ENCODE results near the gene HERPUD1. TPM values are rescaled to one million over a fixed set of nuclear protein-coding genes. Genes with fewer than 3 reads are reported as not detected.
A peak's percentile ranks its signal among the peaks of the same experiment; 100 is the strongest.

Gene HERPUD1
- total and polyA plus RNA-seq, 2 of the 13 experiments (the other 11 are each of a cell fraction or from before 2014, with no cell fraction given), result 96.2 to 323 TPM

DNA sequence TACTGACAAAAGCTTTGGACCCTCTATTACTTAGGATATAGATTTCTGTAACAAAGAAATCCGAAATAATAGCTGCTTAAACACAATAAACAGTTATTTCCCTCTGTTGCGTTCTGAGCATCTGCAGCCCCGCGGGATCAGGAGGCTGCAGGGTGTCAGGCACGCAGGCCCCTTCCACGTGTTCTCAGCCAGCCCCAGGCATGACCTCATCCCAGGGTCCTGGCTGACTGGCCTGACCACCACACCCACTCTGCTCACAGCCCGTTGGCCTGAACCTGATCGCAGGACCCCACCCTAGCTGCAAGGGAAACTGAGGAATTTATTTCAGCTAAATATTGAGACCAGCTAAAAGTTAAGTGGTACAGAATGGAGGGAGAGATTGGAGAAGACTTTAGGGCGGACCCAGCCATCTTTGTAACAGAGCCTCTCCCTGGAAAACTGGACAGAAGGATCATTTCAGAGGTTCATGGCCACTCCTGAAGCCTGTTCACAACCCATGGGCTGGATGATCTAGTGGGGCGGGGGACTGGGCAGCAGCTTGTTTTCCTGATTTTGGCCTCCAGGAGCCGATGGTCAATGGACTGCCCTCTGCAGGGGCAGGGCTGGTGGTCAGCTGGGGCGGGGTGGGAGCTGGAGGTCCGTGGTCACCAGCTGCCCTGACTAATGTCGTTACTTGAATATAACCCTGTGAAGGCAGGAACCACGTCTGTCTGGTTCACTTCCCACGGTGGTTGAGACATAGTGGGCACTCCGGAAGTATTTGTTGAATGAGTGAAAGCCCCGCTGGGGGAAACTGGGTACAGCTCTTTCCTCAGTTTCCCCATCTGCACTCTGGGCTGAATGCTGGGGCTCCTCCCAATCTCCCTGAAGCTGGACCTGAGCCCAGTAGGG lies 40.7 kb downstream of the HERPUD1 start (continued):
- TF ChIP-seq ZFYVE20 (CRISPR knock-in tag; IDR thresholded peaks at IDR 0.05; ENCODE audit: borderline replicate concordance, low read depth), result no peak
- no peak for TF ChIP-seq ZNF891 (CRISPR knock-in tag; IDR thresholded peaks at IDR 0.05)
- TF ChIP-seq ZNF136 (CRISPR knock-in tag; IDR thresholded peaks at IDR 0.05; ENCODE audit: low read depth), result no peak
- TF ChIP-seq GLMP (CRISPR knock-in tag; IDR thresholded peaks at IDR 0.05; ENCODE audit: borderline replicate concordance), result no peak
- no peak for TF ChIP-seq TSC22D2 (CRISPR knock-in tag; IDR thresholded peaks at IDR 0.05; ENCODE audit: borderline replicate concordance)
- TF ChIP-seq MIXL1 (CRISPR knock-in tag; IDR thresholded peaks at IDR 0.05), result no peak
- peak; percentile 13; the same call in 1 of the 2 replicates for TF ChIP-seq DMAP1 (CRISPR knock-in tag; IDR thresholded peaks at IDR 0.05)
- TF ChIP-seq, protein P1, sequence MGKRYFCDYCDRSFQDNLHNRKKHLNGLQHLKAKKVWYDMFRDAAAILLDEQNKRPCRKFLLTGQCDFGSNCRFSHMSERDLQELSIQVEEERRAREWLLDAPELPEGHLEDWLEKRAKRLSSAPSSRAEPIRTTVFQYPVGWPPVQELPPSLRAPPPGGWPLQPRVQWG (CRISPR knock-in tag; IDR thresholded peaks at IDR 0.05; ENCODE audit: borderline replicate concordance, low read depth), result no peak
- TF ChIP-seq KDM5B (CRISPR knock-in tag; IDR thresholded peaks at IDR 0.05; ENCODE audit: borderline replicate concordance), result no peak
- TF ChIP-seq SP4 (CRISPR knock-in tag; IDR thresholded peaks at IDR 0.05), result no peak
- no peak for TF ChIP-seq KDM5A (IDR thresholded peaks at IDR 0.05; ENCODE audit: borderline replicate concordance, low read length)
- no peak for TF ChIP-seq SCMH1 (CRISPR knock-in tag; IDR thresholded peaks at IDR 0.05; ENCODE audit: borderline replicate concordance)
- no peak for TF ChIP-seq ZNF567 (CRISPR knock-in tag; IDR thresholded peaks at IDR 0.05; ENCODE audit: borderline replicate concordance)
- no peak for TF ChIP-seq FOXO4 (CRISPR knock-in tag; conservative IDR thresholded peaks at IDR 0.05)
- TF ChIP-seq RXRB (CRISPR knock-in tag; IDR thresholded peaks at IDR 0.05; ENCODE audit: borderline replicate concordance), result peak; percentile 27; the same call in 1 of the 2 replicates
- TF ChIP-seq ZNF430 (CRISPR knock-in tag; IDR thresholded peaks at IDR 0.05), result 0 out of 2 replicates have a peak, but pooled peaks have one; percentile 30
- no peak for TF ChIP-seq IRF1 (CRISPR knock-in tag; IDR thresholded peaks at IDR 0.05; ENCODE audit: low read depth)
- no peak for TF ChIP-seq HOXA9 (CRISPR knock-in tag; IDR thresholded peaks at IDR 0.05; ENCODE audit: borderline replicate concordance)
- TF ChIP-seq GATA4 (IDR thresholded peaks at IDR 0.05; ENCODE audit: borderline replicate concordance, low read depth), result no peak
- no peak for TF ChIP-seq CCAR2 (optimal IDR thresholded peaks at IDR 0.05; ENCODE audit: low read depth, low read length)
- TF ChIP-seq ZNF468 (CRISPR knock-in tag; IDR thresholded peaks at IDR 0.05), result no peak
- TF ChIP-seq ZNF570 (CRISPR knock-in tag; IDR thresholded peaks at IDR 0.05; ENCODE audit: borderline replicate concordance), result no peak
- TF ChIP-seq POLR2AphosphoS5 (IDR thresholded peaks at IDR 0.05; ENCODE audit: low read depth, low read length), result no peak
